ENCODE results near the gene SLC9A9.

SLC9A9 gene

DNA sequence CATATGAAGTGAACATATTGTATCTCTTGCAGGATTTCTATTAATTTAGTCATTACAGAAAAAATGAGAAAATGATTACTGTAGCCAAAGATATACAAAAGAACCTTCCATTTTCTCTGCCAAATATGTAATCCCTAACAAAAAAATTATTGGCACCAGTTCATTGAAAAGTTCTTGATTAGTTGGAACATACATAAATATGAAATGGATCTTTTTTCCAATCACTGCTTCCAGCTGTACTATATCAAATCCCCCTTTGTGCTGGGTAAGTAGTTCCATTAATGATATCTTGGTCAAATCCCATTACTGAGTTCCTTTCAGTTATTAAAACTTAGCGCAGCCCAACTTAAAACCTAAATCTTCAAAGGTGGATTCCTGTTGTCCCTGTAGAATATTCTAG lies 263.8 kb downstream of the SLC9A9 start:
- TF ChIP-seq CTCF (IDR thresholded peaks at IDR 0.05; ENCODE audit: low read depth, low read length, missing control alignments) = no peak
- no peak overlapping the region for H3K4me3 ChIP-seq (replicated peaks; ENCODE audit: low read depth, low read length)
- DNase-seq (ENCODE audit: extremely low read depth, low read depth) = no peak

GRCh38 chr3:143581972-143582722 lies 266.1 kb downstream of the SLC9A9 start:
- H3K4me3 ChIP-seq (replicated peaks; ENCODE audit: low read depth, low read length) = no peak overlapping the region
- no peak for DNase-seq (ENCODE audit: extremely low read depth, low read depth)
- TF ChIP-seq CTCF (IDR thresholded peaks at IDR 0.05; ENCODE audit: low read depth, low read length, missing control alignments) = no peak

- no peak for DNase-seq (ENCODE audit: extremely low read depth, low read depth)
- TF ChIP-seq CTCF (IDR thresholded peaks at IDR 0.05; ENCODE audit: low read depth, low read length, missing control alignments) = no peak
- H3K4me3 ChIP-seq (replicated peaks; ENCODE audit: low read depth, low read length) = no peak overlapping the region
Observed at GRCh38 chr3:143578810-143579435, 269.3 kb downstream of the SLC9A9 start.

- TF ChIP-seq CTCF (IDR thresholded peaks at IDR 0.05; ENCODE audit: low read depth, low read length, missing control alignments) = no peak
- no peak for DNase-seq (ENCODE audit: extremely low read depth, low read depth)
- no peak overlapping the region for H3K4me3 ChIP-seq (replicated peaks; ENCODE audit: low read depth, low read length)
Observed at GRCh38 chr3:143576568-143577270, 271.5 kb downstream of the SLC9A9 start.

DNA sequence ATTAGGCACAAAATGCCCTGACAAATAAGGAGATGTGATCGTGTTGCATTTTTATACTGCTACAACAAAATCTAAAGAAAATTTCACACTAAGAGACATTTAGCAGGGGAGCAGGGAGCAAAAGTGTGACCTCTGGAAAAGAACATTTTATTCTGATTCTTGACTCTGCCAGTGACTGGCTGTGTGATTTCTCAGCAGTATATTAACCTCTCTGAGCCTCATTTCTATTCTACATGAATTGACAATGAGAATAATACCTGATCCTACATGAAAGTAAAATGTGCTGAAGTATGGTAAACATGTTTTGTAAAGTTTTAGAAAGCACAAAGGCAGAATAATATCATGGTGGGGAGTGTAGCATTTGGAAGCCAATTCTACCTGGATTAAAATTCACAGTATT lies 273.3 kb downstream of the SLC9A9 start:
- no peak overlapping the region for H3K4me3 ChIP-seq (replicated peaks; ENCODE audit: low read depth, low read length)
- DNase-seq (ENCODE audit: extremely low read depth, low read depth) = no peak
- TF ChIP-seq CTCF (IDR thresholded peaks at IDR 0.05; ENCODE audit: low read depth, low read length, missing control alignments) = no peak

- TF ChIP-seq CTCF (IDR thresholded peaks at IDR 0.05; ENCODE audit: low read depth, low read length, missing control alignments) = no peak
- no peak overlapping the region for H3K4me3 ChIP-seq (replicated peaks; ENCODE audit: low read depth, low read length)
- DNase-seq (ENCODE audit: extremely low read depth, low read depth) = no peak
Observed at GRCh38 chr3:143573610-143574303, 274.5 kb downstream of the SLC9A9 start.

Measured in HFF-Myc (cell line).